NCI-H1417 treated with DMSO at 0.1 percent for 48 hours (cell line): ENCODE measurements around the gene AK9.
A peak's percentile ranks its signal among the peaks of the same experiment; 100 is the strongest.

Experiments
- DNase-seq: peaks from one replicate; lab custom pipeline; 2025; lab: John Stamatoyannopoulos, UW

AK9 gene

GRCh38 chr6:109696355-109696754, 5.4 kb upstream of the AK9 start:
- no peak for DNase-seq

- no peak for DNase-seq
Measured at GRCh38 chr6:109695468-109695867, 4.5 kb upstream of the AK9 start.

GRCh38 chr6:109693111-109693510, 2.1 kb upstream of the AK9 start:
- DNase-seq: no peak

- no peak for DNase-seq
Measured at GRCh38 chr6:109690373-109690736, 647 bp downstream of the AK9 start.

DNA sequence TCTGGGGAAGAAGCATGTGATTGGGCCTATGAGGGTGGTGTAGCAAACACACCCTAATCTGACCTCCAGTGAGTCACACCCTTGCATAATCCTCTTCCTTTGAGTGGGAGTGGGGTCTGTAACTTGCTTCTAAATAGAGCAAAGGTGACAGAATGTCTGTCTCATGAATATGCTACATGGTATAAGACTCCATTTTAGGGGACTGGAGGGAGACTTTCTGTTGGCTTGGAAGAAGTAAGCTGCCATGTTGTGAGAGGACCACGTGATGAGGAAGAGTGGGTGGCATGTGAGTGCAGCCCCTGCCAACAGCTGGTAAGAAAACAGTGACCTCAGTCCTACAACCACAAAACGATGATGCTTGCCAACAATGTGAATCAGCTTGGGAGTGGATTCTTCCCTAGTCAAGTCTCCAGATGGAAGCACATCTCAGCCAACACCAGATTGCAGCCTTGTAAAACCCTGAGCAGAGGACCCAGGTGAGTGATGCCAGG, 3.7 kb downstream of the AK9 start:
- DNase-seq: no peak

DNA sequence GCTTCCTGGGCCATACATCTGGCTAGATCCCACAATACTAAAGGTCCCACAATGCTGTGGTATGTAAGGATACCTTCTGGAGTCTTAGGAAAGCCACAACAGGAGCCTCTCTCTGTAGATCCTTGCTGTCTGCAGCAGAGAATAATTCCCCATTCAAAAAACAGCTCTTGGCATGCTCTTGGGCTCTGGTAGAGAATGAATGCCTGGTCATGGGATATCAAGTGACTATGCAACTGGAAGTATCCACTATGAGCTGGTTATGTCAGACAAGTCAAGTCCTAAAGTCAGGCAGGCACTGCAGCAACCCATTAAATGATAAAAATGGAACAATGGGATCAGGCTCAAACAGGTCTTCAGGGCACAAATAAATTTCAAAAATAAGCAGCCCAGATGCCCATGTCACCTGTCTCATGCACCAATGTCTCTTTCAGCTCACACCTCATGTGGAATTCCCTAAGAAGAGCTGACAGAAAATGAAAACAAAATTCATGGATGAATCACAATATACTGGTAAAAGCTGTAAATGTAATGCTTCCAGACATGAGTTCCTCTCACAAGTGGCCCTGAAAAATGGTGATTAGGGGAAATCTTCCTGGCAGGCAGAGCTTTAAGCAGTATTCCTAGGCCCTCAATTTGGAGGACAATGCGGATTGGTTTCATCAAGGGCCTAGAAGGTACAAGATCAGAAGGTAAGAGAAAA, 4.3 kb downstream of the AK9 start:
- DNase-seq: no peak

GRCh38 chr6:109678661-109679505, 12.1 kb downstream of the AK9 start:
- DNase-seq: peak; percentile 47

DNA sequence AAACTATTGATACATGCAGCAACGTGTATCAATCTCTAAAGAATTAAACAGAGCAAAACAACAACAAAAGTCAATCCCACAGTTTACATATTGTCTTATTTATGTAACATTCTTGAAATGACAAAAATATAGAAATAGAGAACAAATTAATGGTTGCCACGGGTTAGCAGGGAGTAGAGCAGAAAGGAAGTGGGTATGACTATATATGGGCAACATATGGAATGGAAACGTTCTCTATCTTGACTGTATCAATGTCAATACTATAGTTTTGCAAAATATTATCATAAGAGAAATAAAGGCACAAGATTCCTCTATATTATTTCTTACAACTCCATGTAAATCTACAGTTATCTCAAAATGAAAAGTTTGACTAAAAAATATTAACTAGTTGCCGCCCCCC, 12.8 kb downstream of the AK9 start:
- no peak for DNase-seq

- DNase-seq: no peak
Measured at GRCh38 chr6:109676724-109677123, 14.3 kb downstream of the AK9 start.

DNA sequence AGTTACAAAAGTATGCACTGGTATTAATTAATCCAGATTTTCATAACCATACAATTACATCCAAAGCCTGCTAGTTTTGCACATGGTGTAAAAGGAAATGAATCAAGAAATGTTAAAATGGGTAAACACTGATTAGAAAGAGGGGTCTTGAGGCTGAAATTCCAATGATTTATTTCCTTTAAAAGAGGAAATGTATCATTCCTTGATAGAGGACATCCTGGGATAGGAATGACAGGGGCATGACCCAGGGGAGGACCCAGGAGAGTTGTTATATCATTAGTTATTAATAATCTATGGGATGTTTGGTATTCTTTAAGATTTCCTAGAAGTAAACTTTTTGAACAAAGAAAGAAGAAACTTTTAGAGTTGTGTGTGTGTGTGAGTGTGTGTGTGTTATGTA, 18.2 kb downstream of the AK9 start:
- DNase-seq: no peak

DNA sequence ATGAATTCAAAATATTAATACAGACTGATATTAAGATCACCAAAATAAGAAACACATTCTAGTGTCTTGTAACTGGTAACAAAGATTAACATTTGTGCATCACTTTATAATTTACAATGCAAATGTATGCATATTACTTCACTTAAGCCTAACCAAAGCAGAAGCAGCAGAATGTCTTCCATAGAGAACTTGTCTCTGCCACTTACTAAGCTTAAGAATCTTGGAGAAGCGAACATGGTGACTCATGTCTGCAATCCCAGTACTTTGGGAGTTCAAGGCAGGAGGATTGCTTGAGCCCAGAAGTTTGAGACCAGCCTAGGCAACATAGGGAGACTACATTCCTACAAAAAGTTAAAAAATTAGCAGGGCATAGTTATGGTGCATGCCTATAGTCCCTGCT, 18.8 kb downstream of the AK9 start:
- DNase-seq: no peak

- no peak for DNase-seq
Measured at GRCh38 chr6:109671733-109672132, 19.3 kb downstream of the AK9 start.

- no peak for DNase-seq
Measured at GRCh38 chr6:109669811-109670210, 21.2 kb downstream of the AK9 start.

GRCh38 chr6:109662192-109662591, 28.8 kb downstream of the AK9 start:
- no peak for DNase-seq

DNA sequence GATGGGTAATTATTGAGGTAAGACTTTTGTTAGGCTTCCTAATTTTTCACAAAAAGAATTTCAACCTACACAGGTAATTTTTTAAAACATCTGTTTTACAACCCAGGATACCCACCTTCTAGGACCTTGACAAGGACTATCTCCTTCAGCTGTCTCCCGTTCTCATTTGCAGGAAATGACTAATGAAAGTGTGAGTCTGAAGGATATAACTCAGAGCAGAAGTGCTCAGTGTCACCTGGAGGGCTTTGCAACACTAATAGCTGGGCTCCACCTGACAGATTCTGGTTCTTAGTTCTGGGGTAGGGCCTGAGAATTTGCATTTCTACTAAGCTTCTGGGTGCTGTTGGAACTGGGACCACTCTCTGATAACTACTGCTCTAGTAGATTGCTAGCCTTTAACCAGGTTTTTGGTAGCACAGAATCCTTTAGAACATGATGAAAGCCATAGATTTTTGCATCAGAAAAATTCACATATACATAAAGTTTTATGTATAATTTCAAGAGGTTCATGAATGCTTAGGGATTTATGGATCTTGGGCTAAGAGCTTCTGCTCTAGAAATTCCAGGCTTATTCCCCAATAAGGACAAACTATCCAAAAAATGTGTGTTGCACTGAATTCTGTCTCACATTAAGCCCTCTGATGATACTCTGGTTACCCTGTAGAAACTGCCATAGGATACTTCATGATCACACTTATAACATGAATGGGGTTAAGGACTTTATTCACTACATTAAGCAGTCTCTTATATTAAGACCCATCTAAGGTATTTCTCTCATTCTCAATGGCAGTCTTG, 30.3 kb downstream of the AK9 start:
- DNase-seq: no peak

GRCh38 chr6:109655761-109656262, 35.2 kb downstream of the AK9 start:
- DNase-seq: no peak

GRCh38 chr6:109653264-109653663, 37.7 kb downstream of the AK9 start:
- no peak for DNase-seq

- DNase-seq: no peak
Measured at GRCh38 chr6:109644131-109644530, 46.9 kb downstream of the AK9 start.

DNA sequence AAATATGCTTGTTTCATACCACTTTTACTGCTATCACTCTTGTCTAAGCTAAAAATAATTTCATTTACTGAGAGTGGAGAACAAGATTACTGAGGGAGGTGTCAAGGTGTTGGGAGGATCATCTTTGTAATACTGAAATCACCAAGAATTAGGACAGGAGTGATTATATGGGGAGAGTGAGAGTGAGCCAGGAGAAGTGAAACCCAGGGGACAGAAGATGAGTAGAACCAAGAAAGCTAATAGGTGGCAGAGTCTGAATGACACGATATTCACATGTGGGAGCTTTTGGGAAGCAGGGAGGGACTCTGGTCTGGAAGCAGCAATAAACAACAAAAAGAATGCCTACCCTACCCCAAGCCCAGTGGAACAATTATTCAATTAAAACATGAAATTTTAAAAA, 58.6 kb downstream of the AK9 start:
- no peak for DNase-seq

DNA sequence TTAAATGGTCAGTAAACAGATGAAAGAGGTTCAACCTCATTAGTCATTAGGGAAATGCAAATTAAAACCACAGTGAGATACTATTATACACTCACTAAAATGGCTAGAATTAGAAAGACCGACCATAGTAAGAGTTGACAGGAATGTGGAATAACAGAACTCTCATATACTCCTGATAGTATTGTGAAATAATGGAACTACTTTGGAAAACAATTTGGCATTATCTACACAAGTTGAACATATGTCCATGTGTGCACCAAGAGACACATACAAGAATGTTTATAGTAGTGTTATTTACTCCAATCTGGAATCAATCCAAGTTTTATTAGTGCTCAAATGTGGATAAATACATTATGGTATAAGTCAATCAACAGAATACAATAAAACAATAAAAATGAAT, 59.6 kb downstream of the AK9 start:
- no peak for DNase-seq

DNA sequence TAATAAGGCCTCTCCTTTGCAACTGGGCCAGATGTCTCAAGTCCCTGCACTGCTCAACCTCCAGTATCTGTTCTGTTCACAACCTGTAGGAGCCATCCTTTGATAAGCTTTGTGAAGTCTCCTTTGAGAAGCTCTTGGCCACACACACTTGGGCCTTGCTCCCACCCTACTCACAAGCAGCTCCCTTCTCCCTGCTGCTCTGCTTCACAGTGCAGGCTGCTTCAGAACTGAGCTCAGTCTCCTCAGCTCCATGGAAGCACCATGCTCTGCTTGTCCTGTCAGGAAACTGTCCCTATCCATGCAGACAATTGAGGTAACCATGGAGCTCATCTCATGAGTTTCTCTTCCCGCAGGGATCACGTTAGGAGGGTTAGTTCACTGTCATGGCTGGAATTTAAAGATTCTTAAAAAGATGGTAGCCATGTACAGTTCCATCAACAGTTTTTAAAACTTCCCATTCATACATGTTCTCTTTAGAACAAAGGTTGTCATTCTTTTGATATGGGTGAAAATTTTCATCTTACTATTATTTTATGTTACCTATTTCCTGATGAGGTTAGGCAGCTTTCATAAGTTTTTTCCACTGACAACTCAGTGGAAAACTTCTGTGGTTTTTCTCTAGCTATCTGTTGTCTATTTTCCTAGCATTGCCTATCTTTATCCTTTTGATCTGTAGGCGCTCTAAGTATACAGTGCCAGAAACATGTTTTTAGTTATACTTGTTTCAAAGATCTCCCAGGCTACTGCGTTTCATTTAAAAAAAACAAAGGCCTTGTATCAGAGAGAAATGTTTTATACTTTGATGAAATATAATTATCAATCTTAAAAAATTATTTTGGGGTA, 62.6 kb downstream of the AK9 start:
- DNase-seq: no peak

DNA sequence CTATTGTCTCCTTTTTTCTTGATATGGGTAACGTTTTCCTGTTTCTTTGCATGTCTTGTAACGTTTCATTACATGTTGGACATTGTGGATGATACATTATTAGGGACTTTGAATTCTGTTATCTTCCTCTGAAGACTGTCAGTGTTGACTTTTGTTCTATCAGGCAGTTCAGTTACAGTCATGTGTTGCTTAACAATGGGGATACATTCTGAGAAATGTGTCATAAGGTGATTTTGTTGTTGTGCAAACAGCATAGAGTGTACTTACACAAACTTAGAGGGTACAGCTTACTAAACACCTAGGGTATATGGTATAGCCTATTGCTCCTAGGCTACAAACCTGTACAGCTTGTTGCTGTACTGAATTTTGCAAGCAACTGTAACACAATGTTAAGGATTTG, 64.7 kb downstream of the AK9 start:
- no peak for DNase-seq
